AG04449 (cell line): ENCODE data around the gene TMEM98.
"Not testable (repeated sequence)": the region's sequence is repeated elsewhere in the genome, so short reads cannot be mapped to it uniquely, and the experiment has no call there.

Source experiments
- CTCF ChIA-PET: fragments of 350-600 bp; formaldehyde crosslinking; extraction: SDS; loops from one replicate; lab custom pipeline; 2021; ENCODE audit warnings: antibody characterized with exemption; lab: Yijun Ruan, JAX
- POLR2A ChIA-PET: fragments of 400-600, 350-600 bp; formaldehyde crosslinking; extraction: SDS; loops from one replicate; lab custom pipeline; 2020; ENCODE audit warnings: antibody characterized with exemption, inconsistent platforms; lab: Yijun Ruan, JAX
- DNase-seq: peaks from one replicate; pipeline ENCODE4 v3.0.0-alpha.2; 2010; ENCODE audit warnings: low read depth, low spot score
- H3K4me3 ChIP-seq: 2 replicates; pipeline ENCODE4 v1.5.1; 2011; ENCODE audit warnings: low read depth, mild to moderate bottlenecking, control low read depth, low read length
- TF ChIP-seq, protein P1 (sequence below): IDR thresholded peaks from one replicate; pipeline ENCODE4 v1.5.1; 2011; ENCODE audit warnings: mild to moderate bottlenecking, moderate library complexity, low read length, control low read depth, inconsistent platforms; ENCODE audit not compliant: insufficient read depth; ENCODE audit errors: missing control alignments

TMEM98 gene

DNA sequence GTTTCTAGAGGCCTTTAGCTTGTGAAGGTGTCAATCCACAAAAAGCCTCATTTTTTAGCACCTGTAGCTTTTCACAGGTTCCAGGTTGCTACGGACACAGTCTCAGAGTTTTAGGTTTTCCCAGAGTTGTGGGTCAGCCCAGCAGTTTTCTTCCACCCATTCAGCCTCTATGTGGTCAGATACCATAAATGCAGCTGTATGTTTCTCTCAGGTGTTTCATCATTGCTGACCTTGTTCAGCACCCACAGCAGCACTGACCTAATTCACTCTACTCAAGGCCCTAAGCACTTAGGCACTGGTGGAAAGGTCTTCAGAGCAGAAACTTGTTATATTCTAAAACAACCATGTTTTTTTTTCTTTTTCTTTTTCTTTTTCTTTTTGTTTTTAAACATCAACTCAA lies 48.7 kb downstream of the TMEM98 start:
- no peak for DNase-seq
- H3K4me3 ChIP-seq = no peak overlapping the region
- ChIA-PET POLR2A (no interaction called here), CTCF (interaction anchor here (1.0 kb wide), 1 partner anchor 40 kb away, joined by 3 read pairs; no protein-coding TSS in a partner anchor)
- TF ChIP-seq, protein P1, sequence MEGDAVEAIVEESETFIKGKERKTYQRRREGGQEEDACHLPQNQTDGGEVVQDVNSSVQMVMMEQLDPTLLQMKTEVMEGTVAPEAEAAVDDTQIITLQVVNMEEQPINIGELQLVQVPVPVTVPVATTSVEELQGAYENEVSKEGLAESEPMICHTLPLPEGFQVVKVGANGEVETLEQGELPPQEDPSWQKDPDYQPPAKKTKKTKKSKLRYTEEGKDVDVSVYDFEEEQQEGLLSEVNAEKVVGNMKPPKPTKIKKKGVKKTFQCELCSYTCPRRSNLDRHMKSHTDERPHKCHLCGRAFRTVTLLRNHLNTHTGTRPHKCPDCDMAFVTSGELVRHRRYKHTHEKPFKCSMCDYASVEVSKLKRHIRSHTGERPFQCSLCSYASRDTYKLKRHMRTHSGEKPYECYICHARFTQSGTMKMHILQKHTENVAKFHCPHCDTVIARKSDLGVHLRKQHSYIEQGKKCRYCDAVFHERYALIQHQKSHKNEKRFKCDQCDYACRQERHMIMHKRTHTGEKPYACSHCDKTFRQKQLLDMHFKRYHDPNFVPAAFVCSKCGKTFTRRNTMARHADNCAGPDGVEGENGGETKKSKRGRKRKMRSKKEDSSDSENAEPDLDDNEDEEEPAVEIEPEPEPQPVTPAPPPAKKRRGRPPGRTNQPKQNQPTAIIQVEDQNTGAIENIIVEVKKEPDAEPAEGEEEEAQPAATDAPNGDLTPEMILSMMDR = no peak

DNA sequence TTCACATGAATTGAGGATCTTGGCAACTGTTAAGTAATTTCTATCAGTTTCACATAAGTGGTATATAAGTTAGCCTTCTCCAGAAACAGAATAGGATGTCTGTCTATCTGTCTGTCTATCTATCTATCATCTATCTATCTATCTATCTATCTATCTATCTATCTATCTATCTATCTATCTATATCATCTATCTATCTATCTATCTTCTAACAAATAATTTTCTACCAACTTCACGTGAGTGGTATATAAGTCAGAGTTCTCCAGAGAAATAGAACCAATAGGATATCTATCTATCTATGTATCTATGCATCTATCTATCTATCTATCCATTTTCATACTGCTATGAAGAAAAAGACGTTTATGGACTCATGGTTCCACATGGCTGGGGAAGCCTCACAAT lies 52.3 kb downstream of the TMEM98 start:
- TF ChIP-seq, protein P1 = no peak
- DNase-seq = no peak
- ChIA-PET POLR2A (no interaction called here), CTCF (no interaction called here)
- H3K4me3 ChIP-seq = no peak overlapping the region

DNA sequence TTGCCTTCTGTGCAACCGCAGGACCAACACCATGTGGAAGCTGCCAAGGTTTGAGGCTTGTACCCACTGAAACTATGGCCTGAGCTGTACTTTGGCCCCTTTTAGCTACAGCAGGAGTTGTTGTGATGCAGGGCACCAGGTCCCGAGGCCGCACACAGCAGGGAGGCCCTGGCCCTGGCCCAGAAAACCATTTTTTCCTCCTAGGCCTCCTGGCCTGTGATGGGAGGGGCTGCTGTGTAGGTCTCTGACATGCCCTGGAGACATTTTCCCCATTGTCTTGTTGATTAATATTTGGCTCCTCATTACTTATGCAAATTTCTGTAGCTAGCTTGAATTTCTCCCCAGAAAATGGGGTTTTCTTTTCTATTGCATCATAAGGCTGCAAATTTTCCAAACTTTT lies 53.7 kb downstream of the TMEM98 start:
- DNase-seq, POLR2A ChIA-PET, CTCF ChIA-PET: not testable (repeated sequence)

DNA sequence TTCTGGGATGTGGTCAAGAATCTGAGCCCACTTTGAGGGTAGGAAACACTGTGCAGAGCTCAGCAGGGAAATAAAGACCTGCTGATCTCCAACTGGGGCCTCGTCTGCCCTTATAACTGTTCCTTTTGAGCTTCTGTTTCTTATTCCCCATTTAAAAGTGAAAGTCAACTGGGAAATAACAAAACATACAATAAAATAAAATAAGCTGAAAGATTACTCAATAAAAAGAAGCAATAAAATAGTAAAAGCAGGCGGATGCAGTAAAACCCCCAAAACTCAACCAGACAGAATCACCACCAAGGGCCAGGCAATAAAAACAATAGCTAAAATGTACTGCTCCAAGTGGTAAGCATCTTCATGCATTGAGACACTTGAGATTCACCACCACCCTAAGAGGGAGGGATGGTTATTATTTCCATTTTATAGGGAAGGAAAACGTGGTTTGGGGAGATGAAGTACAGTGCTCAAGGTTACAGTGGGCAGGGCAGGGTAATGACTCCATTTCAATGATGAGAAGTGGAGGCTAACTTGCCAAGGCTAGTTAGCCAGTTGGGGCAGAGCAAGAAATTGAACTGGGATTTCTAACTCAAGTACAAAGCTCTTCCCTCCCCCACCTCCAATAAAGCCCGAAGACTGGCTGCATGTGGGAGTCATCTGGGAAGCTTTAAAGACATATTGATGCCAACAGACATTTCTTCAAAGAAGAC lies 57.2 kb downstream of the TMEM98 start:
- DNase-seq = no peak
- TF ChIP-seq, protein P1 = no peak
- ChIA-PET CTCF (interaction anchor here (1.1 kb wide), 1 partner anchor 13 kb away, joined by 6 read pairs; no protein-coding TSS in a partner anchor), POLR2A (no interaction called here)
- H3K4me3 ChIP-seq = no peak overlapping the region

More for the DNA sequence above, 53.7 kb downstream of the TMEM98 start:
- not testable (repeated sequence) for H3K4me3 ChIP-seq

DNA sequence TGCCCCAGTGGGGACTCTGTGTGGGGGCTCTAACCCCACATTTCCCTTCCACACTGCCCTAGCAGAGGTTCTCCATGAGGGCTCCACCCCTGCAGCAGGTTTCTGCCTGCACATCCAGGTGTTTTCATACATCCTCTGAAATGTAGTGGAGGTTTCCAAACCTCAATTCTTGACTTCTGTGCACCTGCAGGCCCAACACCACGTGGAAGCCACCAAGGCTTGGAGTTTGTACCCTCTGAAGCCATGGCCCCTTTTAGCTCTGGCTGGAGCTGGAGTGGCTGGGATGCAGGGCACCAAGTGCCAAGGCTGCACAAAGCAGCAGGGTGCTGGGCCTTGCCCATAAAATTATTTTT lies 59.5 kb downstream of the TMEM98 start:
- CTCF ChIA-PET = interaction anchor here (1.3 to 2.6 kb wide), 2 partner anchors 10 to 110 kb away, joined by 3 to 7 read pairs; partner anchors contain the start of gene MYO1D
- H3K4me3 ChIP-seq, DNase-seq, POLR2A ChIA-PET: not testable (repeated sequence)

DNA sequence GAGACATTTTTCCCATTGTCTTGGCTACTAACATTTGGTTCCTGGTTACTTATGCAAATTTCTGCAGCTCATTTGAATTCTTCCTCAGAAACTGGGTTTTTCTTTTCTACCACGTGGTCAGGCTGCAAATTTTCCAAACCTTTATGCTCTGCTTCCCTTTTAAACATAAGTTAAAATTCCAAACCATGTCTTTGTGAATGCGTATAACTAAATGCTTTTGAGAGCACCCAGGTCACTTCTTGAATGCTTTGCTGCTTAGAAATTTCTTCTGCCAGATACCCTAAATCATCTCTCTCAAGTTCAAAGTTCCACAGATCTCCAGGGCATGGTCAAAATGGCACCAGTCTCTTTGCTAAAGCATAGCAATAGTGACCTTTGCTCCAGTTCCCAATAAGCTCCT lies 59.9 kb downstream of the TMEM98 start:
- POLR2A ChIA-PET, H3K4me3 ChIP-seq, DNase-seq: not testable (repeated sequence)
- CTCF ChIA-PET = interaction anchor here (1.3 to 2.6 kb wide), 3 partner anchors 10 to 204 kb away, joined by 3 to 7 read pairs (median 3); partner anchors contain the start of gene MYO1D

DNA sequence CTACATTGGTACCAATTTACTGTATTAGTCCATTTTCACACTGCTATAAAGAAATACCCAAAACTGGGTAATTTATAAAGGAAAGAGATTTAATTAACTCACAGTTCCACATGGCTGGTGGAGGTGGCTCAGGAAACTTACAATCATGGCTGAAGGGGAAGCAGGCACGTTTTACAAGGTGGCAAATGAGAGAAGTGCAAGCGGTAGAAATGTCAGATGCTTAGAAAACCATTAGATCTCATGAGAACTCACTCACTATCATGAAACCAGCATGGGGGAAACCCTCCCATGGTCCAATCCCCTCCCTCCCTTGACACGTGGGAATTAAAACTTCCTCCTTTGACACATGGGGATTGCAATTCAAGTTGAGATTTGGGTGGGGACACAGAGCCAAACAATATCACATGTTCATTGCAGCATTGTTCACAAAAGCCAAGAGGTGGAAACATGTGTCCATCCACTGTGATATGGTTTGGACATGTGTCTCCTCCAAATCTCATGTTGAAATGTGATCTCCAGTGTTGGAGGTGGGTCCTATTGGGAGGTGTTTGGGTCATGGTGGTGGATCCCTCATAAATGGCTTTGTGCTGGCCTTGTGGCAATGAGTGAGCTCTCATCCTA lies 60.6 kb downstream of the TMEM98 start:
- no peak for DNase-seq
- no peak overlapping the region for H3K4me3 ChIP-seq
- POLR2A ChIA-PET = no interaction called here
- CTCF ChIA-PET = interaction anchor here (1.3 to 2.6 kb wide), 4 partner anchors 9 to 205 kb away, joined by 3 to 9 read pairs (median 5); partner anchors contain the start of gene MYO1D
- TF ChIP-seq, protein P1 = no peak
